GM23248 (cell line): ENCODE data around the gene SLC7A11. TPM values are rescaled to one million over a fixed set of nuclear protein-coding genes. Genes with fewer than 3 reads are reported as not detected.
A peak's percentile ranks its signal among the peaks of the same experiment; 100 is the strongest.

Experiments used
- DNase-seq: peaks from one replicate; pipeline ENCODE4 v3.0.0-alpha.2; 2015
- H2AFZ ChIP-seq: fragments of 200-600 bp; sonication (generic); 2 replicates; pipeline ENCODE4 v1.6.1; 2016; ENCODE audit warnings: antibody characterized with exemption
- H3F3A ChIP-seq: fragments of 200-600 bp; sonication (generic); 2 replicates; pipeline ENCODE4 v1.6.1; 2016; ENCODE audit warnings: mild to moderate bottlenecking, antibody characterized with exemption, mixed run types; ENCODE audit not compliant: insufficient read depth
- H3K27ac ChIP-seq: fragments of 200-600 bp; sonication (generic); 2 replicates; pipeline ENCODE4 v1.5.1; 2016; ENCODE audit warnings: mild to moderate bottlenecking
- H3K27me3 ChIP-seq: fragments of 200-600 bp; sonication (generic); replicated peaks from 2 replicates; pipeline ENCODE4 v1.6.1; 2016; ENCODE audit warnings: mild to moderate bottlenecking; ENCODE audit not compliant: insufficient read depth
- H3K36me3 ChIP-seq: fragments of 200-600 bp; sonication (generic); 2 replicates; pipeline ENCODE4 v1.6.1; 2016; ENCODE audit warnings: low read depth, mild to moderate bottlenecking
- H3K4me1 ChIP-seq: fragments of 200-600 bp; sonication (generic); 2 replicates; pipeline ENCODE4 v1.6.1; 2016; ENCODE audit warnings: mild to moderate bottlenecking; ENCODE audit not compliant: insufficient read depth
- H3K4me2 ChIP-seq: fragments of 200-600 bp; sonication (generic); one replicate; pipeline ENCODE4 v1.6.1; 2016; ENCODE audit warnings: mild to moderate bottlenecking; ENCODE audit not compliant: unreplicated experiment
- H3K4me3 ChIP-seq: fragments of 200-600 bp; sonication (generic); 2 replicates; pipeline ENCODE4 v1.5.1; 2016; ENCODE audit warnings: mild to moderate bottlenecking
- H3K79me2 ChIP-seq: fragments of 200-600 bp; sonication (generic); 2 replicates; pipeline ENCODE4 v1.6.1; 2016; ENCODE audit warnings: mild to moderate bottlenecking; ENCODE audit not compliant: insufficient read depth
- H3K9ac ChIP-seq: fragments of 200-600 bp; sonication (generic); 2 replicates; pipeline ENCODE4 v1.6.1; 2016; ENCODE audit warnings: mild to moderate bottlenecking
- H3K9me2 ChIP-seq: fragments of 200-600 bp; sonication (generic); 2 replicates; pipeline ENCODE4 v1.6.1; 2016; ENCODE audit warnings: mixed run types, mild to moderate bottlenecking, moderate library complexity; ENCODE audit not compliant: insufficient read depth
- H3K9me3 ChIP-seq: fragments of 200-600 bp; sonication (generic); one replicate; pipeline ENCODE4 v1.6.1; 2017; ENCODE audit warnings: low read depth
- H4K20me1 ChIP-seq: fragments of 200-600 bp; sonication (generic); 2 replicates; pipeline ENCODE4 v1.6.0; 2016; ENCODE audit not compliant: insufficient read depth
- EZH2 ChIP-seq: fragments of 200-600 bp; sonication (generic); IDR thresholded peaks from 2 replicates; pipeline ENCODE4 v1.6.1; 2018; ENCODE audit warnings: antibody characterized with exemption, mild to moderate bottlenecking; ENCODE audit not compliant: insufficient read depth, poor library complexity, severe bottlenecking
- EZH2phosphoT487 ChIP-seq: fragments of 200-600 bp; sonication (generic); IDR thresholded peaks from 2 replicates; pipeline ENCODE4 v1.6.1; 2018; ENCODE audit warnings: antibody characterized with exemption, moderate library complexity, mild to moderate bottlenecking, low read depth; ENCODE audit not compliant: insufficient read depth
- WGBS, 2 experiments: methylation state at CpG; one replicate each; pipeline ENCODE4 v1.1.6; 2015 to 2017; ENCODE audit warnings: low lambda C conversion rate in 2 of 2, low coverage in 1 of 2; ENCODE audit errors: missing lambda C conversion rate in 2 of 2; 5-methylcytosine and 5-hydroxymethylcytosine counted together
- in situ Hi-C: fragments of 300-500 bp; cut with MboI; formaldehyde crosslinking; loops from 2 replicates; pipeline ENCODE4 v1.15.0; 2020
- polyA plus RNA-seq: library from polyadenylated mRNA; unstranded; fragments of >200 nt; fragmentation: Nextera tagmentation; extraction: Ambion mirVana; gene quantifications from 2 replicates; pipeline ENCODE4 v1.2.1, GENCODE V29; 2016
- total RNA-seq: library from RNA; depleted of rRNA; stranded (reverse); fragments of >200 nt; shearing (Covaris generic); gene quantifications from 2 replicates; pipeline ENCODE4 v1.2.3, GENCODE V29; 2014

The SLC7A11 gene
- total and polyA plus RNA-seq, 2 experiments from 2014 or later, result 19.6 to 72.3 TPM

- in situ Hi-C loops, result no loop called here
- Histone ChIP-seq H3K36me3 (peaks cover 63% of the 10 kb centered on the region), H3K4me3 (no peak overlapping the region), H3K27me3 (no peaks in the 10 kb centered on the region), H3K9me2 (no peaks in the 10 kb centered on the region), H2AFZ (no peak overlapping the region), H3K4me1 (peaks cover 33% of the 10 kb centered on the region), H3K9me3 (no peaks in the 10 kb centered on the region), H3K27ac (no peak overlapping the region), H4K20me1 (no peaks in the 10 kb centered on the region), H3K4me2 (no peak overlapping the region), H3F3A (peaks cover 17% of the 10 kb centered on the region), H3K9ac (no peak overlapping the region), H3K79me2 (peaks cover 14% of the 10 kb centered on the region)
- TF ChIP-seq EZH2, result no peak
- no peak for TF ChIP-seq EZH2phosphoT487
- no peak for DNase-seq
- WGBS, 2 experiments, result 81 to 86% methylated on average over 3 of the region's 3 CpGs
Observed at GRCh38 chr4:138230048-138230447, 12.1 kb downstream of the SLC7A11 start.

DNA sequence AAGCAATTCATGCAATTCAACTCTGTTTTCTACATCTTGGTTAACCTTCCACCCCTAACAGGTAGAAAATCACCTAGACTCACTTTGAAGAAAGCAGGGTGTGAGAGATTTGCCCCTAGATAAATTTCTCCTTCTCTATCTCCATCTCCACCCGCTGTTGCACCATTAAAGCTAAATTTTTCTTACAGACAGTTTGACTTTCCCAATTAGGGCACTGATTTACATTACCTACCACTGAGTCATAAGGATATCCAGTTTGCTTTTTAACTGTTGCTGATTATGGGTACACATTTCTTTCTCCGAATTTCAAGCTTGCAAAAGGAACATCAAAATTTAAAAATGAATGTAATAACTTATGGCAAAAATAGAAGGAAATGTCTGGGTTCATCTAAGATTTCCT lies 13.0 kb downstream of the SLC7A11 start:
- no peaks in the 10 kb centered on the region for H4K20me1 ChIP-seq
- no peak overlapping the region for H3K4me3 ChIP-seq
- H3K79me2 ChIP-seq, result peaks cover 11% of the 10 kb centered on the region
- peaks cover 24% of the 10 kb centered on the region for H3K4me1 ChIP-seq
- WGBS, 2 experiments, result 90 to 92% methylated on average over 2 of the region's 2 CpGs
- no peak overlapping the region for H3K4me2 ChIP-seq
- H3K36me3 ChIP-seq, result peaks cover 56% of the 10 kb centered on the region
- H3K9me3 ChIP-seq, result no peaks in the 10 kb centered on the region
- no peak overlapping the region for H3K9ac ChIP-seq
- H3F3A ChIP-seq, result peaks cover 8% of the 10 kb centered on the region
- no peaks in the 10 kb centered on the region for H3K27me3 ChIP-seq
- H2AFZ ChIP-seq, result no peak overlapping the region
- H3K9me2 ChIP-seq, result no peaks in the 10 kb centered on the region
- no peak overlapping the region for H3K27ac ChIP-seq
- in situ Hi-C loops, result no loop called here
- DNase-seq, result no peak
- TF ChIP-seq EZH2 (no peak), EZH2phosphoT487 (no peak)

DNA sequence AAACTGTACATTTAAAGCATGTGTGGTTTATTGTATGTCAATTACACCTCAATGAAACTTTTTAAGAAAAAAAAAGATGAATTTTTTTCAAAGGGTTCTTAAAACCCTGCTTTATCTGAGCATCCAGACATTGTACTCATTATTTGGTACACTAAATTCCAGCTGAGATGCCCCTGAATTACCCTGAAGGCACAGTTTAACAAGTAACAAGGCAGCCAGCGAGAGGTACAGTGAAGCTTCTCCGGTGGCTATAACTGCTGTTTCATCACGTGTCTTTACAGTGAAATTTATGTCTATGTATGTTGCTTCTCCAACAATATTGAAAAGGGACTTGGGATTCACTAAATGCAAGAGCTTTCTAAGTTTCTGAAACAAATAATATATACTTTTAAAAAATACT lies 15.8 kb downstream of the SLC7A11 start:
- no peaks in the 10 kb centered on the region for H3K79me2 ChIP-seq
- no peak for DNase-seq
- H4K20me1 ChIP-seq, result no peaks in the 10 kb centered on the region
- H3K4me3 ChIP-seq, result no peak overlapping the region
- H3K4me2 ChIP-seq, result no peak overlapping the region
- H3K4me1 ChIP-seq, result peaks cover 43% of the 10 kb centered on the region
- 95 to 98% methylated on average over 3 of the region's 3 CpGs for WGBS, 2 experiments
- H3K27me3 ChIP-seq, result no peaks in the 10 kb centered on the region
- 0 out of 2 replicates have a peak overlapping the region, but pooled peaks have one; percentile 27 for H3K9ac ChIP-seq
- in situ Hi-C loops, result no loop called here
- no peak overlapping the region for H2AFZ ChIP-seq
- H3K9me3 ChIP-seq, result no peaks in the 10 kb centered on the region
- H3K27ac ChIP-seq, result no peak overlapping the region
- peaks cover 38% of the 10 kb centered on the region for H3K36me3 ChIP-seq
- TF ChIP-seq EZH2, result no peak
- TF ChIP-seq EZH2phosphoT487, result no peak
- H3K9me2 ChIP-seq, result no peaks in the 10 kb centered on the region
- peaks cover 15% of the 10 kb centered on the region for H3F3A ChIP-seq

- H3K79me2 ChIP-seq, result no peaks in the 10 kb centered on the region
- H3K9ac ChIP-seq, result peak overlapping the region; percentile 27
- DNase-seq, result peak; percentile 41
- in situ Hi-C loops, result no loop called here
- peaks cover 49% of the 10 kb centered on the region for H3K4me1 ChIP-seq
- 0 out of 2 replicates have a peak overlapping the region, but pooled peaks have one; percentile 10 for H3K4me3 ChIP-seq
- H3K9me2 ChIP-seq, result no peaks in the 10 kb centered on the region
- H3K4me2 ChIP-seq, result peak overlapping the region; percentile 47
- H4K20me1 ChIP-seq, result no peaks in the 10 kb centered on the region
- H3K27ac ChIP-seq, result peak overlapping the region; percentile 41
- peaks cover 22% of the 10 kb centered on the region for H3F3A ChIP-seq
- WGBS, 2 experiments, result 0% methylated on average over 1 of the region's 1 CpG
- H3K36me3 ChIP-seq, result peaks cover 31% of the 10 kb centered on the region
- no peaks in the 10 kb centered on the region for H3K27me3 ChIP-seq
- no peak overlapping the region; the same call in 1 of the 2 replicates for H2AFZ ChIP-seq
- no peak for TF ChIP-seq EZH2phosphoT487
- TF ChIP-seq EZH2, result no peak
- H3K9me3 ChIP-seq, result no peaks in the 10 kb centered on the region
Observed at GRCh38 chr4:138225477-138225876, 16.7 kb downstream of the SLC7A11 start.

DNA sequence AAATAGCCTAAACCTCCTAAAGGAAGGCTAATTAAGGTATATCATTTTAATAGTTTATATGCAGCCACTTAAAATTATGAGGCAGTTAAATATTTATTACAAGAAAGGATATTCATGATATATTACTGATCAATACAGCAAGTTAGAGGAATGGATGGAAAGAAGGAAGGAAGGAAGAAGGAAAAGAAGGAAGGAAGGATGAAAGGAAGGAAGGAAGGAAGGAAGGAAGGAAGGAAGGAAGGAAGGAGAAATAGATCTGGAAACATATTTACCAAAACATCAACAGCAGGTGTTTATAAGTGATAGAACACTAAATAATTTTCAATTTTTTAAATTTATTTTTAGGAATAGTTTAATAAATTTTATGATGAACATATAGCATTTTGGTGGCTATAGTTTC lies 17.5 kb downstream of the SLC7A11 start:
- H3K9me3 ChIP-seq, result no peaks in the 10 kb centered on the region
- no peak for TF ChIP-seq EZH2
- TF ChIP-seq EZH2phosphoT487, result no peak
- no peak overlapping the region for H3K9ac ChIP-seq
- H3K79me2 ChIP-seq, result no peaks in the 10 kb centered on the region
- H3K36me3 ChIP-seq, result peaks cover 30% of the 10 kb centered on the region
- in situ Hi-C loops, result no loop called here
- peaks cover 22% of the 10 kb centered on the region for H3F3A ChIP-seq
- H3K27me3 ChIP-seq, result no peaks in the 10 kb centered on the region
- H2AFZ ChIP-seq, result no peak overlapping the region
- H3K27ac ChIP-seq, result no peak overlapping the region
- H3K4me3 ChIP-seq, result no peak overlapping the region
- H4K20me1 ChIP-seq, result no peaks in the 10 kb centered on the region
- H3K4me2 ChIP-seq, result no peak overlapping the region
- DNase-seq, result no peak
- no peaks in the 10 kb centered on the region for H3K9me2 ChIP-seq
- peaks cover 49% of the 10 kb centered on the region for H3K4me1 ChIP-seq
